ENCODE data around the gene CALM1.

CALM1 gene

DNA sequence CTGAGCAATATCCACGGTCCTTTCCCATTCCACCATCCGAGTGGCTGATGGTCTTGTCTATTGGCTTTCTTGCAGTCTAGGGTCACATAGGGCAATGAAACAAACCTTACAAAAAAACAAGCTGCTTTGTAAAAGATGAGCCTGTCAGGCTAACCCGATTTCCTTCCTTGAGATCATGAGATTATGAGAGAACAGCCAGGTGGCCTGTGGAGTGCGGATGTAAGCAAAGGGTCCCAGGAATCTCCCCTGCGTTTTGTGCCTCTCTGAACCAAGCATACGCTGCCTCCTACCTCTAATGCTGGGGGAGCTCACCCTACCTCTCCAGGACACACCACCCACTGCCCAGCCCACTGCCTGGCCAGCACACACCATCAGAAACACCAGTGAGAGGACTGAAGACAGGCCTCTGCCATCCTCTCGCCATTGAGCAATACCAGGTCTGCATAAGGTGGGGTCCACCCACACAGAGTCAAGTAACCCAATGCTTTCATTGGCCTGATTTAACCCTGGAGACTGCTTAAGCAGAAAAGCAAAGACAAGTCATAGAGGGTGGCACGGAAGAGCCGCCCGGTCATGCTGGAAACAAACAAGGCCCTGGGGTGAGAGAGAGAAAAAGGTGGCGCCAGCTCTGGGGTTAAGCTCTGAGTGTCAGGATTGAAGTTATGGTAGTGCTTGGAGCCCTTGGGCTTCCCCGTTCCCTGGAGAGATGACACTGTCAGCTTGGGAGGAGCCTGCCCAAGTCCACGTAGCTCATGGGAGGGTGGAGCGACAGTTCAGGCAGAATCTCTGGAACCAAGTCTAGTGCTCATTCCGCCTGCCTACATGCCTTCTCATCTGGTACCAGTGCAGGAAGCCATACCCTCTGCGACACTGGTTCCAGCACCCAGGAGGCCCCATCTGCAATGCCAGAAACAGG lies 46.6 kb downstream of the CALM1 start:
- DNase-seq (ENCODE audit: low spot score) = no peak

- DNase-seq (ENCODE audit: low spot score) = no peak
Observed at GRCh38 chr14:90444077-90444696, 47.4 kb downstream of the CALM1 start.

GRCh38 chr14:90445011-90445410 lies 48.2 kb downstream of the CALM1 start:
- no peak for DNase-seq (ENCODE audit: low spot score)

DNA sequence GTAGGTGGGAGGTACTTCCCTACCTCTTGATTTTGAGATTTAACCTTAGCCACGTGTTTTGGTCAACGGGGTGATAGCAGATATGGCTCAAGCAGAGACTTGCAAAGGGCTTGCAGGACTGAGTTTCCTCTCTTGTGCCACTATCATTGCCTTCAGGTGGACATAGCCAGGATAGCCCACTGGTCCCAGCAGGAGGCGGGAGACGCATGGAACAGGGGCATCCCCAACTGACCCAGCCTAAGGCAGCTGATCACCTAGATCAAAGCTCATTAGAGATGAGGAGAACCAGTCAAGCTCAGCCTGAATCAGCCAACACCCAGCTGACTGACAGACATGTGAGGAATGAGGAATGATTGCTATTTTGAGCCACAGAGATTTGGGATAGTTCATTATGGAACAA lies 49.6 kb downstream of the CALM1 start:
- DNase-seq (ENCODE audit: low spot score) = no peak

GRCh38 chr14:90447720-90448497 lies 51.1 kb downstream of the CALM1 start:
- no peak for DNase-seq (ENCODE audit: low spot score)

- DNase-seq (ENCODE audit: low spot score) = no peak
Observed at GRCh38 chr14:90449411-90449810, 52.6 kb downstream of the CALM1 start.

DNA sequence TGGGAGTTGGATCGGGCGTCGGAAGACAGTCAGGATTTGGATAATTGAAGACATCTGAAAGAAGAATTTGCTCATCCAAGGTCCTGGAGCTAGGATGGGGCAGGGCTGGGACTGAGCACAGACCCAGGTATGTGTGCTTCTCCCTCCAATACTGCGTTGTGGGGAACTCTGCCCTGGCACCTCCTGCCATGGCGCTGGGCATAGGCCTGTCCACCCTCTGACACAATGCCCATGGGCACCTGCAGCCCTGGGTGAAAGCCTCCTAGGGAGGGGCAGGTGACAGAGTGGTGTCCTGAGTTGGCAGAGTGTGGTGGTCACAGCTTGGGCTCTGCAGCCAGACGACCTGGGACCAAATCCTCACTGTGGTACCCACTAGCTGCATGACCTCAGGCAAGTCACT lies 53.3 kb downstream of the CALM1 start:
- DNase-seq (ENCODE audit: low spot score) = no peak

DNA sequence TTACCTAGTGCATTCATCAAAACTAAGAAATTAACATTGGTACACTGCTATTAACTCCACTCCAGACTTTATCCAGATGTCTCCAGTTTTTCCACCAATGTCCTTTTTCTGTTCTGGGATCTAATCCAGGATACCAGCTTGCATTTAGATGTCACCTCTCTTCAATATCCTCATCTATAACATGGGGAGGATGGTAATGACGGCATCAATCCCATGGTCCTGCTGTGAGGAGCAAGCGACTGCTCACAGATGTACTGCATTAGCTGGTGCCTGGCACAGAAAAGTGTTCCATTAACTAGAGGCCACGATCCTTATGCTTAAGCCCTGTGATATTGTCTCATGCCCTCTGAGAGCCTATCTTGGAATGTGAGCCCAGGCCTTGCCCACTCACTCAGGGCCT lies 53.8 kb downstream of the CALM1 start:
- DNase-seq (ENCODE audit: low spot score) = no peak

- DNase-seq (ENCODE audit: low spot score) = no peak
Observed at GRCh38 chr14:90451443-90451842, 54.6 kb downstream of the CALM1 start.

GRCh38 chr14:90451961-90452360 lies 55.1 kb downstream of the CALM1 start:
- DNase-seq (ENCODE audit: low spot score) = no peak

GRCh38 chr14:90452366-90452765 lies 55.5 kb downstream of the CALM1 start:
- DNase-seq (ENCODE audit: low spot score) = no peak

GRCh38 chr14:90453401-90453951 lies 56.6 kb downstream of the CALM1 start:
- DNase-seq (ENCODE audit: low spot score) = no peak

DNA sequence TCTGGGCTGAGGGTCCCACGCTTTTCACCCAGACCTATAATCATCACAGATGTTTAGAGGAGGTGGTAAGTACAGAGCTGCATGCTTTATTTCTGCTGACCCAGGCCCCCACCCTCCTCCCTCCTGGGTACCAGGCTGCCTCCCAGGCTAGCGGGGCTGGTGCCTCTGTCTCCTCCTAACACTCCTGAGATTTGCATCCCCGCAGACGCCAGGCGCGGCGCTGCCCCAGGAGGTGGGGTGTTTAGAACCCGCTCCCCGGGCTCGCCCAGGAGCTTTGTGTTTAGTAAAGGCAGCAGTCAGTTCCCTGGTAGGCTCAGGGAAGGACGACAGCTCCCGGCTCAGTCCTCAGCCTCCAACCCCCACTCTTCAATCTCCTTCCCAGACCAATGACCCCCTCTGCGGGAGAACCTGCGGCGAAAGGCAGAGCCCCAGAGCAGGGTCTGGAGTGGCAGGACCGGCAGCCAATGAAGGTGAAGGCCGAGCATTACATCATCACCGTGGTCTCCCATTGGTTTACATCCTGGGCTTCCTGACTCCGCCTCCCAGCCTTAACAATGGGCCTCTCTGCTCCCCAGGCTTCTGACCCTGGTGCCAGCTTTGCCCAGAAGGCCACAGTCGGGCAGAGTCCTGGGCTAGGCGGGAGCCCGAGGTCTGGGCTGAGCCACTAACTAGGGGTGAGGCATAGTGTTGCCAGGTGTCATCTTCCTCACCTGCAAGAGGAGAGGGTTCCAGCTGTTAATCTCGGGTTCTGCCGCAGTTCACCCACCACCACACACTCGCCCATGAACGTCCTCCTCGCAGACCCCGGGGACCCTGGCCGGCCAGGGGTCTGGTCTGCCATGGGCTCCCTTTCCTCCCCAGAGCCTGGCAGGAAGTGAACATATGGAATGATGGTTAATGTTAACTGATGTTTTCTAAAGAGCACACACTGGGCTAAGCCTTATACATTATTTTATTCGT lies 57.5 kb downstream of the CALM1 start:
- DNase-seq (ENCODE audit: low spot score) = peak; percentile 95

- DNase-seq (ENCODE audit: low spot score) = no peak
Observed at GRCh38 chr14:90455100-90455571, 58.3 kb downstream of the CALM1 start.

GRCh38 chr14:90456551-90456950 lies 59.7 kb downstream of the CALM1 start:
- DNase-seq (ENCODE audit: low spot score) = no peak

DNA sequence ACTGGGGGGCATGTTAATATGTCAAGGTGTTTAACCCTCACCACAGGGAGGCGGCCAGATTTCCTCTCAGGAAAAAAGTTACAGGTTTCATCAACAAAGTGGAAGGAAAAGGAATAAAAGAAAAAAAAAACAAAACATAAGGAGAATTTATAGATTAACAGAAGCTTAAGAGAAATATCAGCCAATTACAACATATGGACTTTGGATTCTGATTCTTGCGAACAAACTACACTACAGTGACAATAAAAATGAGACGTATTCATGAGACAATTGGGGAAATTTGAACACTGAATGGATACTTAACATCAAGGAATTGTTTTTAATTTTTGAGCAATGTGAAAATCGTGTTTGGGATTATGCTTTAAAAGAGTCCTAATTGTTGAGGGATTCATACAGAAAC lies 60.4 kb downstream of the CALM1 start:
- no peak for DNase-seq (ENCODE audit: low spot score)
